GM18520 (cell line): Measurements from ENCODE around the gene PXDN.

Experiments
- ATAC-seq: cut with Tn5 transposase; IDR thresholded peaks from one replicate; pipeline ENCODE4 v1.9.1; 2021; ENCODE audit not compliant: unreplicated experiment

Gene PXDN

DNA sequence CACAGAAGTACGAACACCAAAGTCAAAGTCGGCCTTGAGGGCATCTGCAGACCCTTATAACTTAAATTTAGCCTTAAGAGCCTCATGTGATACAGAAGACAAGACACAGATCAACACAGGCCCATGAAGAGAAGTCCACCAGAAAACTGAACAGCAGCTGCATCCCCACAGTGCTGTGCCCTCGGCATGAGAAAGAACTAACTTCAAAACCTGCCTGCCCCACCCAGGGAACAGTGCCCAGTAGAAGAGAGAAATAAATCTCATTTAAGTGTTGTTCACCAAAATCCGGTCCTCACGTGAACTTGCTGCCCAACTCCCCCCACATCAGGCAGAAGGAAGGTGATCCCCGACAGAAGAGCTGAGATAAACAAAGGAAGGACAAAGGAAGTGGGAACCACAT lies 73.7 kb downstream of the PXDN start:
- no peak for ATAC-seq

DNA sequence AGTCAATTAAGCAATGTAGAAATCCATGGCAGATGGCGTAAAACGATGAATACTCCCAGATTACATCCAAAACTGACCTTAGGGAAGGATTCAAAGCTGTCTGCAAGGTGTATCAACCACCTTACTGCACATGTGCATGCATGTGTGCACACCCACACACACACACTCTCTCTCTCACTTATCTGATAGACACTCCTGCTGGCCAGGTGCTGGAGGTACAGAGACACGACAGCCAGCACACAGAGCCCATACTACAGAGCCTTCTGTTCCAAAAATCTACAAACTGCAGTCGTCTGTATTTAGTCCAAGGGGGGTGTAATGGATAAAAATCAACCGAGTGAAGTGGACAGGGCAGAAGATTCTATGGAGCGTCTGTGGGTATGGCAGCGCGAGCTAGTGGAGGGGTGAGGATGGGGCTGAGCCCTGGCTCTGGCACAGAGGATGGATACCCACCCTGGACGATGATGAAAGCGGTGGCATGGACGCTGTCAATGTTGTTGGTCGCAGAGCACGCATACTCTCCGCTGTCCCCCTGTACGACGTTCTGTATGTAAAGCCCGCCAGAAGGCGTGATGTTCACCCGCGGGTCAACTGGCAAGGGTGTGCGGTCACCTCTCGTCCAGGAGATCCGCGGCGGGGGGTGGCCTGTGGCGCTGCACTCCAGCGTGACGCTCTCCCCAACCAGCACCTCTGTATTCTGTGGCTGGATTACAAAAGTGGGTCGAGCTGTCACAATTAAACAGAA lies 78.4 kb downstream of the PXDN start:
- ATAC-seq: no peak

- no peak for ATAC-seq
Measured at GRCh38 chr2:1664698-1665097, 79.6 kb downstream of the PXDN start.

GRCh38 chr2:1664076-1664605 lies 80.2 kb downstream of the PXDN start:
- no peak for ATAC-seq

GRCh38 chr2:1663621-1664020 lies 80.7 kb downstream of the PXDN start:
- ATAC-seq: no peak

DNA sequence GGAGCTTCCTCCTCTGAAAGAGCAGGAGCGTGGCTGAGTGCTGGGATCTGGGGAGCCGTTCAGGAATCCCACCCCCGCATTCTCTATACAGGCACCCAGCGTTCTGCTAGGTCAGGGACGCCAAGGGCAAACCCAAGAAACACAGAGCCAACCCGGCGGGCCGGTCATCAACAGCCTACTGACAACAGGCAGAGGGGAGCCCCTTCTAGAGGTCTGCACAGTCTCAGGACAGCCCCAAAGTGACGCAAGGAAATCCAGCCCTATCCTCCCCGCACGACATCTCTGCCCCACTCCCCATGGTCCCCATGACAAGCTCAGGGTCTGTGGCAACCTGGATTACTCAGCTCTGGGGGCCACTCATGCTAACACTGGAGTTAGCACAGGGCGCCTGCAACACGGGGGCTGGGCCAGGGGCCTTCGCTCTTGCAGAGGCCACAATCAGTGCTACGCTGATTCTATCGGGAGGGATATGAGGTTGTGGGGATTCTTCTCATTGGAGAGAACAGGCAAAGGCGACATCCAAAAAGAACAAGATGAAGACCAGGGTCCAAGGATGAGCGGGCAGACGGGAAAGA lies 81.6 kb downstream of the PXDN start:
- no peak for ATAC-seq

GRCh38 chr2:1661891-1662605 lies 82.3 kb downstream of the PXDN start:
- no peak for ATAC-seq

- ATAC-seq: no peak
Measured at GRCh38 chr2:1660656-1661640, 83.4 kb downstream of the PXDN start.

GRCh38 chr2:1659951-1660565 lies 84.3 kb downstream of the PXDN start:
- ATAC-seq: no peak

GRCh38 chr2:1658394-1659151 lies 85.7 kb downstream of the PXDN start:
- no peak for ATAC-seq

- ATAC-seq: no peak
Measured at GRCh38 chr2:1656961-1657841, 87.1 kb downstream of the PXDN start.

GRCh38 chr2:1656326-1656960 lies 87.9 kb downstream of the PXDN start:
- no peak for ATAC-seq

- ATAC-seq: no peak
Measured at GRCh38 chr2:1655461-1655860, 88.9 kb downstream of the PXDN start.

DNA sequence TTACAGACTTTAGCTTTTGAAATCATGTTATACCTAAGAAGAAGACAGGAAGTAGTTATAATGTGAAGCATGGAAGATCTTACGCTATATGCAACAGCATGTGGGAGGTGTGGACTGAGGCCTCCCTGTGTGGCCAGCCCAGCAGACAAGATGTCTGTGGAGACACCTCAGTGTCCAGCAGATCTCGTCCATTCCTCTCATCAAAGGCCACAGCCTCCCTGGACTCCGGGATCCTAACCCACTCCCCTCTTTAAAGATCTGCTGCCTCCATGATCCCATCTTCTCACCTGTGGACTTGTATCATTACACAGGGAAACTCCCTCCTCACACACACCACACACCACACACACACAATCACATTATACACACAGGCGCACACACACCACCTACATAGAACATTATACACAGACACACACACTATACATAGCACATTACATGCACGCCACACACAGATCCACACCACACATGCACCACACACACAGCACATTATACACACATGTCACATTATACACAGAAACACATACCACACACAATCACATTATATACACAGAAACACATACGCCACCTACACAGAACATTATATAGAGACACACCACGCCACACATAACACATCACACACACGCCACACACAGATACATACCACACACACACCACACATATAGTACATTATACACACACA lies 89.5 kb downstream of the PXDN start:
- no peak for ATAC-seq

- ATAC-seq: no peak
Measured at GRCh38 chr2:1653956-1654695, 90.2 kb downstream of the PXDN start.

GRCh38 chr2:1652034-1652790 lies 92.1 kb downstream of the PXDN start:
- no peak for ATAC-seq
